HG03342 (cell line): ENCODE data around the gene SLC66A2.
"Not testable (repeated sequence)": the region's sequence is repeated elsewhere in the genome, so short reads cannot be mapped to it uniquely, and the experiment has no call there.

Experiments
- ATAC-seq: cut with Tn5 transposase; IDR thresholded peaks from one replicate; pipeline ENCODE4 v1.9.1; 2021; ENCODE audit warnings: mild to moderate bottlenecking, moderate library complexity; ENCODE audit not compliant: unreplicated experiment

SLC66A2 gene

GRCh38 chr18:79883461-79884293 lies 67.8 kb downstream of the SLC66A2 start:
- ATAC-seq, result no peak

GRCh38 chr18:79882522-79883241 lies 68.8 kb downstream of the SLC66A2 start:
- no peak for ATAC-seq

- no peak for ATAC-seq
Measured at GRCh38 chr18:79881695-79882094, 69.8 kb downstream of the SLC66A2 start.

DNA sequence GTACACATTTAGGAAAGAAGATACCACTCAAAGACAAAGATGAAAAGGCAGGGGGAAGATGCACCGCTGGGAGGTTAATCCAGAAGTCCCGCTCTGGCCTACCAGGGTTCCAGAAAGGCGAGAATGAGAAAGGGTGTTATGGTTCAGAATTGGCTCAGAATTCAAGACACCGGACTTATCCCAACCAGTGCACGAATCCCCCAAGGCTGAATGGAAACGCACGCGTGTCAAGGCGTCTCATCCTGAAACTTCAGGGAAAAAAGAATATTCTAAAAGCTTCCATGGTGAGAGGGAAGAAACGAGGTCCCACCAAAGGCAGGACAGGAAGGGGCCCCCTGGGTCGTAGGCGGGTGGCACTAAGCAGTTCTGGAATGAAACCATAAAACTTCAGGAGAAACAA lies 71.9 kb downstream of the SLC66A2 start:
- no peak for ATAC-seq

GRCh38 chr18:79878741-79879378 lies 72.6 kb downstream of the SLC66A2 start:
- ATAC-seq, result no peak

- ATAC-seq, result not testable (repeated sequence)
Measured at GRCh38 chr18:79878246-79878645, 73.2 kb downstream of the SLC66A2 start.

GRCh38 chr18:79877163-79878091 lies 74.0 kb downstream of the SLC66A2 start:
- no peak for ATAC-seq

GRCh38 chr18:79876497-79876896 lies 75.0 kb downstream of the SLC66A2 start:
- no peak for ATAC-seq

GRCh38 chr18:79875931-79876461 lies 75.5 kb downstream of the SLC66A2 start:
- ATAC-seq, result no peak

DNA sequence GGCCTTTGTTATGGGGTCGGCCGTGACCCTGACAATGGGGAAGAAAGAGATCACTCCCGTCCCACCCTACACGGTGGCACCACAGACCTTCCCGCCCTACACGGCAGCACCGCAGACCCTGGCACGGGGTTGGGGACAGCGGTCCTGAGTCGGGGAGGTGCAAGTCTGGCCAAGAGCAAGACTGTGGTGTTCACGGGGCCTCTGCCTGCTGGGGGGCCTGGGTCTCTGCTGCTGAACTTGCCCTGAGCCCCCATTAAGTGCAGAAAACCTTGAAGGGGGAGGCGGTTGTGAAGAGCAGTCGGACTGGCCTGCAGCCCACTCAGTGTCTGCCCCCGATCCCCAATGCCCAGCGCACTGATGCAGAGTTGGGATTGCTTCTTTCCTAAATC lies 75.9 kb downstream of the SLC66A2 start:
- no peak for ATAC-seq

- no peak for ATAC-seq
Measured at GRCh38 chr18:79874553-79875530, 76.6 kb downstream of the SLC66A2 start.

- ATAC-seq, result no peak
Measured at GRCh38 chr18:79873449-79874110, 77.9 kb downstream of the SLC66A2 start.

DNA sequence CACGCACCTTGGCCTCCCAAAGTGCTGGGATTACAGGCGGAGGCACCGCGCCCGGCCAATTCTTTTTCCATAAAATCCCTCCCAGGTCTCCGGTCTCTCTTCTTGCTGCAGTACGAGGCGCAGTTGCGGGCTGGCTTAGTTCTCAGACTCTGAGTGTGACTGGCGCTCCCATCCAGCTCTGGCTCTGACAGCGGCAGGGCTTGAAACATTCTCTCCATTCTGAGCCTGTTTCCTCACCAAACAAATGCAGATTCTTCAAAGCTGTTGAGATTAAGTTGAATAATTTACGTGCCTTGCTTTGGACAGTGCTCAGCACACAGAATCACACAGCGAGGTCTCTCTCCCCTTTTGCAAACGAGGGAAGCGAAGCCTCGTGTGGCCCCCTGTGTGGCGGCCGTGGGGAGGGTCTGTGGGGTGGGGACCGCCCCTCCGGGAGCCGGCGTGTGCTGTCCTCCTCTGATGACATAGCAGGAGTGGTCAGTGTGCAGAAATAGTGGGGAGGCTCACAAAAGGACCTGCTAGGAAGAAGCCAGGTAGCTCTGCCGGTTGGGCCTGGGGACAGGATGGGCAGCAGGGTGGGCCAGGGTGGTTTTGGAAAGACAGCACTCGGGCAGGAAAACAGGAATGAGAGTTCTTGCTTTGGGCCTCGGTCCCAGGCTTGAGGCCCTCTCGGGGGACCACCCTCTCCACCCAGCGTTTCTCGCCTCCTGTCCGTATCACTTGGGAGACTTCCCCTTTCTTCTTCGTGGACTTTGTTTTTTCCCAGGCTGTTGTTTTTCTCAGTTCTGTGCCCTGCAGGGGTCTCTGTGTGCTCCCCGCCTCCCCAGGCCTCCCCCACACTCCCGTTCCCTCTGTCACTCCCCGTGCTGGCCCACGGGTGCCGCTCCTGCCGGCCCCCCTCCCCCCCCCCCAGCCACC lies 78.7 kb downstream of the SLC66A2 start:
- no peak for ATAC-seq

- no peak for ATAC-seq
Measured at GRCh38 chr18:79871481-79872091, 79.9 kb downstream of the SLC66A2 start.

DNA sequence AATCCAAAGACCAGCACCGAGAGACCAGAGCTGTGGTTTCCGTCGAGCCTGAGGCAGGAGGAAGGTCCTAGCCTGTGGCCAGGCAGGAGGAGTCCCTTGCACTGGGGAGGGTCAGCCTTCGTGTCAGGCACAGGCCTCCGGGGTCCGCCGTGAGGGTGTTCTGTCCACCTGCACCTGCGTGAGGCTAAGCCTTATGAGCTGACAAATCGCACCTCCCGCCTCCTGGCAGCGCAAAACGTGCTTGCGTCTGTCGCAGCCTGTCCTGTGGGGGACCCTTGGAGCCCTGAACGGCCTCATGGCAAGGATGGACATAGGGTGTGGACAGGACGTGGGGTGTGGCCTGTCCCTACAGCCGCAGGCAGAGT lies 80.4 kb downstream of the SLC66A2 start:
- ATAC-seq, result no peak

DNA sequence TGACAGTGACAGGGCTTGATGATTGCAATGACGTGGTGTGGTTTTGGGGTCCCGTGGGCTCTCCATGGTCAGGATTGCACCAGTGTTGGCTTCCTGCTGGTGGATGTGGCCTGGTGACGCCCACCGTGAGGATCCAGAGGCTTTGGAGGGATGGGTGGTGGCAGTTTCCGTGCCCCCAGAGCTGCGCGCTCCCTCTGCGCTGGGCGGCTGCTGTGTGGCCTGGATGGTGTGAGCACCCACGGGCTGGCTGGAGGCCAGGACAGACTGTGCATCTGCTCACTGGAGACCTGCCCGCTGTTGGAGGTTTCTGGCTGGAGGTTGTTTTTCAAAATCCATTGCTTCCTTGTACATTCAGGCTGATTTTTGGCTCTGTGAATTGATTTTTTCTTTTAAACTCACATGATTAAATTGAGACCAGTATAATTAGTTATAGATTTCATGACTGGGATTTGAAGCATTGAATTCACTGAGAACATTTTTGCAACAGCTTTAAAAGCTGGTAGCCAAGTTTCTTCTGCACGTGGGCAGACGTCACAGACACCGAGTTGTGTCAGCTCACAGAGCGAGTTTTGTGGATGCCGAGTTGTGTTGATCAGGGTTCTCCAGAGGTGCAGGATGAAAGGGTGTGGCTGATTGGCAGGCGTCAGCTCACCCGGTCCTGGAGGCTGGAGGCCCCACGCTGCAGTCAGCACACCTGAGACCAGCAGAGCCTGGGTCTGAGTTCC lies 81.0 kb downstream of the SLC66A2 start:
- ATAC-seq, result no peak
